HEK293 (cell line): ENCODE measurements around the gene MYCBPAP.

ENCODE experiments used
- ZBTB17 ChIP-seq: fragments of 450-650 bp; formaldehyde crosslinking; IDR thresholded peaks from 2 replicates; pipeline ENCODE4 v1.5.1; 2016; ENCODE audit warnings: missing biosample characterization, missing genetic modification characterization
- ZNF707 ChIP-seq: fragments of 450-650 bp; formaldehyde crosslinking; IDR thresholded peaks from 2 replicates; pipeline ENCODE4 v1.5.1; 2016; ENCODE audit warnings: missing biosample characterization, missing genetic modification characterization
- TF ChIP-seq, protein P1 (sequence below): fragments of 450-650 bp; formaldehyde crosslinking; IDR thresholded peaks from 2 replicates; pipeline ENCODE4 v1.5.1; 2016; ENCODE audit warnings: missing biosample characterization, missing genetic modification characterization
- TF ChIP-seq, protein P2 (sequence below): fragments of 450-650 bp; formaldehyde crosslinking; IDR thresholded peaks from 2 replicates; pipeline ENCODE4 v1.5.1; 2016; ENCODE audit warnings: missing biosample characterization, missing genetic modification characterization, low read depth
- TF ChIP-seq, protein P3 (sequence below): fragments of 450-650 bp; formaldehyde crosslinking; IDR thresholded peaks from 2 replicates; pipeline ENCODE4 v1.5.1; 2016; ENCODE audit warnings: missing biosample characterization, missing genetic modification characterization
- TF ChIP-seq, protein P4 (sequence below): fragments of 450-650 bp; formaldehyde crosslinking; IDR thresholded peaks from 2 replicates; pipeline ENCODE4 v1.5.1; 2016; ENCODE audit warnings: missing biosample characterization, missing genetic modification characterization

DNA sequence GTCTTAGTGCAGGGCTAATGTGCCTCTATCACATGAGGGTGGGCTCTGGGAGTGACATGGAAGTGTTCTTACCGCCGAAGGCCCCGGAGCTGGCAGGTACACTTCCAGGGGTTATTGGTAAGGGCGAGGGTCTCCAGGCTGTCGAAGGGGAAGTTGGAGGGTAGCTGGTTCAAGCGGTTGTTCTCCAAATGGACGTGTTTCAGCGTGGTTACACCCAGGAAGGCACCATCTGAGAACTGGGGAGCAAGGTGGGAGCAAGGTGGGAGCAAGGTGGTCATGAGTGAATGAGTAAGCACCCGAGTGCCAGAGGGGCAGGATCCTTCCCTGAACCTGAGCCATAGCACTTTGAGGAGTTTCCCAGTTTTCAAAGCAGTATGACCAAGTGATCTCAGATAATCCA, 42.6 kb upstream of the MYCBPAP start:
- TF ChIP-seq, protein P1, sequence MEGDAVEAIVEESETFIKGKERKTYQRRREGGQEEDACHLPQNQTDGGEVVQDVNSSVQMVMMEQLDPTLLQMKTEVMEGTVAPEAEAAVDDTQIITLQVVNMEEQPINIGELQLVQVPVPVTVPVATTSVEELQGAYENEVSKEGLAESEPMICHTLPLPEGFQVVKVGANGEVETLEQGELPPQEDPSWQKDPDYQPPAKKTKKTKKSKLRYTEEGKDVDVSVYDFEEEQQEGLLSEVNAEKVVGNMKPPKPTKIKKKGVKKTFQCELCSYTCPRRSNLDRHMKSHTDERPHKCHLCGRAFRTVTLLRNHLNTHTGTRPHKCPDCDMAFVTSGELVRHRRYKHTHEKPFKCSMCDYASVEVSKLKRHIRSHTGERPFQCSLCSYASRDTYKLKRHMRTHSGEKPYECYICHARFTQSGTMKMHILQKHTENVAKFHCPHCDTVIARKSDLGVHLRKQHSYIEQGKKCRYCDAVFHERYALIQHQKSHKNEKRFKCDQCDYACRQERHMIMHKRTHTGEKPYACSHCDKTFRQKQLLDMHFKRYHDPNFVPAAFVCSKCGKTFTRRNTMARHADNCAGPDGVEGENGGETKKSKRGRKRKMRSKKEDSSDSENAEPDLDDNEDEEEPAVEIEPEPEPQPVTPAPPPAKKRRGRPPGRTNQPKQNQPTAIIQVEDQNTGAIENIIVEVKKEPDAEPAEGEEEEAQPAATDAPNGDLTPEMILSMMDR: no peak
- TF ChIP-seq, protein P2, sequence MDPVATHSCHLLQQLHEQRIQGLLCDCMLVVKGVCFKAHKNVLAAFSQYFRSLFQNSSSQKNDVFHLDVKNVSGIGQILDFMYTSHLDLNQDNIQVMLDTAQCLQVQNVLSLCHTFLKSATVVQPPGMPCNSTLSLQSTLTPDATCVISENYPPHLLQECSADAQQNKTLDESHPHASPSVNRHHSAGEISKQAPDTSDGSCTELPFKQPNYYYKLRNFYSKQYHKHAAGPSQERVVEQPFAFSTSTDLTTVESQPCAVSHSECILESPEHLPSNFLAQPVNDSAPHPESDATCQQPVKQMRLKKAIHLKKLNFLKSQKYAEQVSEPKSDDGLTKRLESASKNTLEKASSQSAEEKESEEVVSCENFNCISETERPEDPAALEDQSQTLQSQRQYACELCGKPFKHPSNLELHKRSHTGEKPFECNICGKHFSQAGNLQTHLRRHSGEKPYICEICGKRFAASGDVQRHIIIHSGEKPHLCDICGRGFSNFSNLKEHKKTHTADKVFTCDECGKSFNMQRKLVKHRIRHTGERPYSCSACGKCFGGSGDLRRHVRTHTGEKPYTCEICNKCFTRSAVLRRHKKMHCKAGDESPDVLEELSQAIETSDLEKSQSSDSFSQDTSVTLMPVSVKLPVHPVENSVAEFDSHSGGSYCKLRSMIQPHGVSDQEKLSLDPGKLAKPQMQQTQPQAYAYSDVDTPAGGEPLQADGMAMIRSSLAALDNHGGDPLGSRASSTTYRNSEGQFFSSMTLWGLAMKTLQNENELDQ (tag by site-specific recombination): no peak
- TF ChIP-seq ZNF707 (no peak), ZBTB17 (tag by site-specific recombination) (no peak)
- TF ChIP-seq, protein P3, sequence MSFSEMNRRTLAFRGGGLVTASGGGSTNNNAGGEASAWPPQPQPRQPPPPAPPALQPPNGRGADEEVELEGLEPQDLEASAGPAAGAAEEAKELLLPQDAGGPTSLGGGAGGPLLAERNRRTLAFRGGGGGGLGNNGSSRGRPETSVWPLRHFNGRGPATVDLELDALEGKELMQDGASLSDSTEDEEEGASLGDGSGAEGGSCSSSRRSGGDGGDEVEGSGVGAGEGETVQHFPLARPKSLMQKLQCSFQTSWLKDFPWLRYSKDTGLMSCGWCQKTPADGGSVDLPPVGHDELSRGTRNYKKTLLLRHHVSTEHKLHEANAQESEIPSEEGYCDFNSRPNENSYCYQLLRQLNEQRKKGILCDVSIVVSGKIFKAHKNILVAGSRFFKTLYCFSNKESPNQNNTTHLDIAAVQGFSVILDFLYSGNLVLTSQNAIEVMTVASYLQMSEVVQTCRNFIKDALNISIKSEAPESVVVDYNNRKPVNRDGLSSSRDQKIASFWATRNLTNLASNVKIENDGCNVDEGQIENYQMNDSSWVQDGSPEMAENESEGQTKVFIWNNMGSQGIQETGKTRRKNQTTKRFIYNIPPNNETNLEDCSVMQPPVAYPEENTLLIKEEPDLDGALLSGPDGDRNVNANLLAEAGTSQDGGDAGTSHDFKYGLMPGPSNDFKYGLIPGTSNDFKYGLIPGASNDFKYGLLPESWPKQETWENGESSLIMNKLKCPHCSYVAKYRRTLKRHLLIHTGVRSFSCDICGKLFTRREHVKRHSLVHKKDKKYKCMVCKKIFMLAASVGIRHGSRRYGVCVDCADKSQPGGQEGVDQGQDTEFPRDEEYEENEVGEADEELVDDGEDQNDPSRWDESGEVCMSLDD: no peak
- TF ChIP-seq, protein P4, sequence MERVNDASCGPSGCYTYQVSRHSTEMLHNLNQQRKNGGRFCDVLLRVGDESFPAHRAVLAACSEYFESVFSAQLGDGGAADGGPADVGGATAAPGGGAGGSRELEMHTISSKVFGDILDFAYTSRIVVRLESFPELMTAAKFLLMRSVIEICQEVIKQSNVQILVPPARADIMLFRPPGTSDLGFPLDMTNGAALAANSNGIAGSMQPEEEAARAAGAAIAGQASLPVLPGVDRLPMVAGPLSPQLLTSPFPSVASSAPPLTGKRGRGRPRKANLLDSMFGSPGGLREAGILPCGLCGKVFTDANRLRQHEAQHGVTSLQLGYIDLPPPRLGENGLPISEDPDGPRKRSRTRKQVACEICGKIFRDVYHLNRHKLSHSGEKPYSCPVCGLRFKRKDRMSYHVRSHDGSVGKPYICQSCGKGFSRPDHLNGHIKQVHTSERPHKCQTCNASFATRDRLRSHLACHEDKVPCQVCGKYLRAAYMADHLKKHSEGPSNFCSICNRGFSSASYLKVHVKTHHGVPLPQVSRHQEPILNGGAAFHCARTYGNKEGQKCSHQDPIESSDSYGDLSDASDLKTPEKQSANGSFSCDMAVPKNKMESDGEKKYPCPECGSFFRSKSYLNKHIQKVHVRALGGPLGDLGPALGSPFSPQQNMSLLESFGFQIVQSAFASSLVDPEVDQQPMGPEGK (tag by site-specific recombination): no peak
